Right ventricle myocardium superior (tissue), 1 donor: Measurements from ENCODE around the gene PGM2L1. TPM values are rescaled to one million over a fixed set of nuclear protein-coding genes. Genes with fewer than 3 reads are reported as not detected.

ENCODE experiments used
- ATAC-seq: fragments of 200-7000 bp; cut with Tn5 transposase; one replicate; pipeline ENCODE4 v1.9.1; 2020; ENCODE audit warnings: mild to moderate bottlenecking; ENCODE audit not compliant: poor library complexity
- DNase-seq: peaks from one replicate; pipeline ENCODE4 v3.0.0-alpha.2; 2020
- intact Hi-C: fragments of 100-400 bp; cut with DNase I; formaldehyde crosslinking; loops from one replicate; pipeline ENCODE4 v1.11.2; 2022
- total RNA-seq: library from RNA; stranded (reverse); fragmentation: NEBNext Ultra II Directional; extraction: Animal tissue kit (Norgen Biotek cat#: 25700); gene quantifications from one replicate; pipeline ENCODE4 v1.2.1, GENCODE V29; 2021
- donor health status: DM: no; HTN: yes; CAD: no; lungs with severe emphysema.

PGM2L1 gene
- total RNA-seq, 1 donor from 2014 or later = 1.9 TPM

DNA sequence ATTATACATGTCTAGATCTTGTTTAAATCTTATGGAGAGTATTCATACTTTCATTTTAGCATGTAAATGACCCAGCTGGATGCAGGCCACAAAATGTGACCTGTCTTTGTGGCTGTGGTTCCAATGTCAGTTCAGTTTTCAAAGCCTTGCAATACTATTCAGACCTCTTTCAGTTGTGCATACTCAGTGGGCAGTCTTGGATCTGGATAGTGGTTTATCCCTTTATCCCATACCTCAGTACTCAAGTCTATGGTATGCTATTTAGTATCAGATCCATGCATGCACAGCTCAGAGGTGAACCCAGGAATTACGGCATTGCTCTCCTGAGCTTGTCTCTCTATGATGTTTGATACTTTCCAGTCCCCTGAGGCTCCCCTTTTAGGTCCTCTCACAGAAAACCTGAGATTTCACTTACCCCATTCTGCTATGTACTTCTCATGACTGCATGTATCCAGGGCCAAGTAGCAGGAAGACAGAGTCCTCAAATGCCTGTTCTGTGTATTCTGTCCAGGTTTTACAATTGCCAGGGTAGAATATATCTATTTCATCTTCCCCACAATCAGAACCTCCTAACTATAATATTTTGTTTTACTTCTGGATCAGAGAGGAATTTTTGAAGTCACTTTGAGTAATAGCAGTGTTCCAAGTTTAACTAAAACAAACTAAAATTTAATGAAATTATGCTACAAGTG is 79.8 kb downstream of the PGM2L1 start:
- ATAC-seq (no peak), DNase-seq (no peak)
- intact Hi-C loops = no loop called here

GRCh38 chr11:74316772-74317505 is 81.3 kb downstream of the PGM2L1 start:
- intact Hi-C loops = no loop called here
- no peak for ATAC-seq
- no peak for DNase-seq

- intact Hi-C loops = no loop called here
- ATAC-seq = no peak
- DNase-seq = no peak
Measured at GRCh38 chr11:74312326-74312725, 85.9 kb downstream of the PGM2L1 start.

GRCh38 chr11:74311352-74311926 is 86.8 kb downstream of the PGM2L1 start, which contains the start of gene P4HA3:
Gene P4HA3, minus strand, starts transcription at chr11:74311640. Its CDS starts 29 bp downstream, at chr11:74311611.
- ATAC-seq = peak; percentile 99
- intact Hi-C loops = no loop called here
- peak; percentile 81 for DNase-seq

- intact Hi-C loops = no loop called here
- ATAC-seq (peak; percentile 17), DNase-seq (no peak)
Measured at GRCh38 chr11:74310857-74311256, 87.4 kb downstream of the PGM2L1 start.

- ATAC-seq = no peak
- intact Hi-C loops = no loop called here
- DNase-seq = no peak
Measured at GRCh38 chr11:74307434-74307833, 90.8 kb downstream of the PGM2L1 start.

GRCh38 chr11:74306435-74307175 is 91.6 kb downstream of the PGM2L1 start:
- ATAC-seq = no peak
- intact Hi-C loops = no loop called here

DNA sequence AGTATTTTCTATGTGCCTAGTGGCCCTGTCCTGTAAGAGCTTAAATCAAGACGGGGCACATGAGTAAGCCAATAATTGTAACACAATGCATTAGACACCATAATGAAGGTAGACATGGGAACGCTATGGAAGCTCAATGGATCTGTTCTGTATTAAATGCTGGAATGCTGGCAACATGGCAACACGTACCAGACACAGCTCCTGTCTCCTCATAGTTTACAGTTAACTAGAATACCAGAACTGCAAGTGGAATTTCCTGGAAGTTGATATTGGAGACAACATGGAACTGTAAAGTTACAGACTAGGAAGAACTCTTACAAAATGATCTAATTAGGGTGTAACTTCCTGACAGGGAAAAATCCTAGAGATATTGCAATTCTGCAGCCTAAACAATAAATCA is 99.2 kb downstream of the PGM2L1 start:
- no peak for DNase-seq
- no peak for ATAC-seq
- intact Hi-C loops = no loop called here

More at GRCh38 chr11:74306435-74307175, 91.6 kb downstream of the PGM2L1 start:
- no peak for DNase-seq

DNA sequence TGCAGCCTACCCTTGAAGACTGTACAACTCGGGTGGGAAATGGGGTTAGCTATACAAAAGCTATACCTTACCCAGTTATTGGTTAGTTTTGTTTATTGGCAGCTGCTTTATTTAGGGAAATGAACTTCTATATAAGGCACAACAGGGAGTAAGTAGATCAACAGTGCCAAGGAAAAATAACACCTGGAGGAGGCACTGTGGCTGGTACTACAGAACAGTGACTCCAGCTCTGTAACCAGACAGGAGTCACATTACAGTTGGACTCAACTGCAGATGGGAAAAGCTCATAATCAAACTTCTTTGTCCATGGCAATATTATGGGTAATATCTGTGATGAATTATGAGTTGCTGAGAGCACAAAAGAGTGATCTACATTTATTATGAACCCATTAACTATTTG is 100.7 kb downstream of the PGM2L1 start:
- no peak for DNase-seq
- ATAC-seq = no peak
- intact Hi-C loops = no loop called here

DNA sequence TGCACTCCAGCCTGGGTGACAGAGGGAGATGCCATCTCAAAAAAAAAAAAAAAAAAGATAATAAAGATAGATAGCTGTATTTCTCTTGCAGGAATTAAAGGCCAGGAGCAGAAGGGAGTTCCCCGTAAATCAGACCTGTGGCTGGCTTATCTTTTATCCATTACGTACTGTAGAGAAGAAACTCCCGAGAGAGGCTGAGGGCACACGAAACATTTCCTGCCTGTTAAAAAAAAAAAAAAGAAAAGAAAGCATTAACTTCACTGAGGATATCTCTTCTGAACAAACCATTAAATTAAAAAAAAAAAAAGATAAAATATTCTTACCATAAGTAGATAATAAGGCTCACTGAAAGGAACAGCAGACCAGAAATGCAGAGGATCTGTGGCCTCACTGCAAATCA is 109.3 kb downstream of the PGM2L1 start:
- DNase-seq (no peak), ATAC-seq (no peak)
- intact Hi-C loops = no loop called here

DNA sequence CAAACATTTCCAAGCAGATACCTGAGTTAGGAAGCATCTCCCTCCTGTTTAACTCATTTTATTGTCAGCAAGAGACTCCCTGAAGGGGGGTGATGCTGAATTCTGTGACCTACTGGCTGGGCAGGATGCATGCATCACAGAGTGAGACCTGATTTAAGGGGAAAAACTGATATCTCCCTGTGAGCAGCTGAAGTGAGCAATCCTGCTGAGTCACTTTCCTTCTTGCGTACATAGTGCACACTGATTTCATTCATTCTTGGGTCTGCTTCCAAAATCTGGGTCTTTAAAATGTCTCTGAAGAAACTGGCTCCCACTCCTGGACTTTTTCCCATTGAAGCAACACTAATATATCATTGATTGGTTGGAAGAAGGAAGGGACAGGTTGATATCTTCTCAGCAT is 110.1 kb downstream of the PGM2L1 start:
- DNase-seq = no peak
- intact Hi-C loops = no loop called here
- no peak for ATAC-seq

- ATAC-seq = no peak
- DNase-seq = no peak
- intact Hi-C loops = no loop called here
Measured at GRCh38 chr11:74284466-74284865, 113.8 kb downstream of the PGM2L1 start.

DNA sequence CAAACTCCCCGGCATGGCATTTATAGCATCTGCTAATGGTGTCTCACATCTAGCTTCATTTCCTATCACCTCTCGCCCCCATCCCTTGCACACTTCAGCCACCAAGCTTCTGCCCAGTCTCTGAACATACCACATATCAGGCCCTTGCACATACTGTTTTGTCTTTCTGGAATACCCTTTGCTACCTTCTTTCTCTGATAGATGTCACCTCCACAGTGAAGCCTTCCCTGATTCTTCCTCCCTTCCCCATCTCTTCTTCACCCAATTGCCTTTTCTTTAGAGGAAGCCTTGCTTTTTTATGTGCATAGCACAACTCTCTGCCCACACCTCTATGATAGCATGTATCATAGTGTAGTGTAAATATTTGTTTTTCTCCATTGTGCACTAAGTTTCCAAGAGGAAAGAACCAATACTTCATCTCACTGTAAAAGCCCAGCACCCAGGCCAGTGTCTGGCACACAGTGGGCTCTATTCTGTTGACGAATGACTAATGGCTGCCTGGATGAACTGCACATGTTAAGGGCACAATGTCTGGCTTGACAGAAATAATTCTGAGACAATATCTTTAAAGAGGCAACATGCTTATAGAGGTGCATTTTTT is 114.6 kb downstream of the PGM2L1 start:
- DNase-seq (no peak), ATAC-seq (no peak)
- intact Hi-C loops = no loop called here

DNA sequence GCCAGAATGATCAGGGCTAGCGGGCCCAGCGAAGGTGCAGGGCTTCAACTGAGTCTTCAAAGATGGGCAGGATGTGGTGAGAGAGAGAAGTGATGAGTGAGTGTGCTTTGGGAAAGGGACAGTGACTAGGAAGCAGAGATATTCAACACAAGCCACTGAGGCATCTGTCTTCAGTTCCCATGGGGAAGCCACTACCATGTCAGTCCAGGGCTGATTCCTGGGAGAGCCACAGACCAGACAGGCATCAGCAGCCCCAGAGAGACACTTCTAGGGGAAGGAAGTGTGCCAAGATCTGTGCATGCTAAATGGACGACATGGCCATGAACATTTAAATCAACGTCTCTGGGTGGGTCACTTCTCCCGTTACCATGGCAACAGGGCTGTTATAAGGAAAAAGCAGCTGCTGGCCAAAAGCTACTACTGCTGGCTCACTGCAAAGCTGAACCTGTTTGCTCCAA is 115.3 kb downstream of the PGM2L1 start:
- intact Hi-C loops = no loop called here
- no peak for ATAC-seq
- DNase-seq = no peak

DNA sequence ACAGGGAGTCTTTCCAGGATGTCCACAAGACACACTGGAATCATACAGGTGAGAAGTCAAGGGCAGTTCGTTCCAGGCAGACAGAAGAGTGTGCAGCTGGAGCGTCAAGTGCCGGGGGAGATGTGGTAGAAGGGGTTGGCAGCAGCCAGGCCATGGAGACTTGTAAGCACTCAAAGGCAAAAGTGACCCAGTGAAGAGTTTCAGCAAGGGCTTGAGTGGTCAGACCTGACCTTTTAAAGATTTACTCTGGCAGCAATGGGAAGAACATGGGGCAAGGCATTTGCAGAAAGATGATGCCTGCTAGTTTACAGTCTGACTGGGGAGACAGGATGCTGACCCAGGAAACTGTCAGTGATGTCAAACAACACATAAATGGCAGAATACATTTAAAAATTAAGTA is 115.8 kb downstream of the PGM2L1 start:
- DNase-seq = no peak
- ATAC-seq = no peak
- intact Hi-C loops = no loop called here

DNA sequence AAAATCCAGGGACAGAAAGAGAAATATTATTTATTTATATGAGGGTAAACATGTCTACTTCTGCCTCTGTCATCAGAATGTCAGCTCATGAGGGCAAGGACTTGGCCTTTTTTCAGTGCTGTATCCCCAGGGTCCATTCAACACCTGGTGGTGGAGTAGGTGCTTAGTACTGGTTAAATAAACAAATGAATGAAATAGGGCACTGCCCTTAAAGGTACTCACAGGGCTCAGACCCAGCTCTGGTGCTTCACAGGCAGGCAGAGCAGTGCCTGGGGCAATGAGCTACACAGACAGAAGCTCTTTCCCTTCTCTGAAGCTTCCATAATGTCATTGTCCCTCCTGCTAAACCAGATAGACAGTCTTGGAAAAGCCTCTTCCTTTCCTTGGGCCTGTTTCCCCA is 117.7 kb downstream of the PGM2L1 start:
- intact Hi-C loops = no loop called here
- ATAC-seq (no peak), DNase-seq (no peak)
